HG02852 (cell line): ENCODE measurements around the gene SLC24A3.

Source experiments
- ATAC-seq: cut with Tn5 transposase; IDR thresholded peaks from one replicate; pipeline ENCODE4 v1.9.1; 2021; ENCODE audit warnings: mild to moderate bottlenecking, moderate library complexity; ENCODE audit not compliant: unreplicated experiment

Gene SLC24A3

GRCh38 chr20:19301142-19301541 is 88.7 kb downstream of the SLC24A3 start:
- no peak for ATAC-seq

- no peak for ATAC-seq
Measured at GRCh38 chr20:19301843-19302242, 89.4 kb downstream of the SLC24A3 start.

GRCh38 chr20:19302714-19303113 is 90.3 kb downstream of the SLC24A3 start:
- ATAC-seq = no peak

GRCh38 chr20:19304389-19304788 is 91.9 kb downstream of the SLC24A3 start:
- ATAC-seq = no peak

- no peak for ATAC-seq
Measured at GRCh38 chr20:19304886-19305415, 92.5 kb downstream of the SLC24A3 start.

GRCh38 chr20:19308146-19308545 is 95.7 kb downstream of the SLC24A3 start:
- ATAC-seq = no peak

GRCh38 chr20:19310541-19310940 is 98.1 kb downstream of the SLC24A3 start:
- no peak for ATAC-seq

GRCh38 chr20:19313342-19314069 is 101.1 kb downstream of the SLC24A3 start:
- no peak for ATAC-seq

- no peak for ATAC-seq
Measured at GRCh38 chr20:19314621-19315020, 102.2 kb downstream of the SLC24A3 start.

GRCh38 chr20:19317237-19318069 is 105.0 kb downstream of the SLC24A3 start:
- no peak for ATAC-seq

- no peak for ATAC-seq
Measured at GRCh38 chr20:19318610-19319009, 106.2 kb downstream of the SLC24A3 start.

- no peak for ATAC-seq
Measured at GRCh38 chr20:19320005-19320404, 107.6 kb downstream of the SLC24A3 start.

- no peak for ATAC-seq
Measured at GRCh38 chr20:19321176-19321575, 108.7 kb downstream of the SLC24A3 start.

GRCh38 chr20:19322061-19322985 is 109.9 kb downstream of the SLC24A3 start:
- no peak for ATAC-seq

- ATAC-seq = no peak
Measured at GRCh38 chr20:19327401-19327800, 115.0 kb downstream of the SLC24A3 start.

GRCh38 chr20:19328676-19329075 is 116.2 kb downstream of the SLC24A3 start:
- ATAC-seq = no peak

GRCh38 chr20:19330038-19330437 is 117.6 kb downstream of the SLC24A3 start:
- no peak for ATAC-seq

- ATAC-seq = no peak
Measured at GRCh38 chr20:19330731-19331130, 118.3 kb downstream of the SLC24A3 start.

- no peak for ATAC-seq
Measured at GRCh38 chr20:19333563-19333962, 121.1 kb downstream of the SLC24A3 start.

GRCh38 chr20:19335341-19335740 is 122.9 kb downstream of the SLC24A3 start:
- no peak for ATAC-seq

GRCh38 chr20:19335916-19336315 is 123.5 kb downstream of the SLC24A3 start:
- ATAC-seq = no peak
